GM21576 (cell line): ENCODE results near the gene MEDAG.

Experiments used
- ATAC-seq: cut with Tn5 transposase; IDR thresholded peaks from one replicate; pipeline ENCODE4 v1.9.1; 2021; ENCODE audit warnings: mild to moderate bottlenecking, moderate library complexity; ENCODE audit not compliant: unreplicated experiment

The MEDAG gene

DNA sequence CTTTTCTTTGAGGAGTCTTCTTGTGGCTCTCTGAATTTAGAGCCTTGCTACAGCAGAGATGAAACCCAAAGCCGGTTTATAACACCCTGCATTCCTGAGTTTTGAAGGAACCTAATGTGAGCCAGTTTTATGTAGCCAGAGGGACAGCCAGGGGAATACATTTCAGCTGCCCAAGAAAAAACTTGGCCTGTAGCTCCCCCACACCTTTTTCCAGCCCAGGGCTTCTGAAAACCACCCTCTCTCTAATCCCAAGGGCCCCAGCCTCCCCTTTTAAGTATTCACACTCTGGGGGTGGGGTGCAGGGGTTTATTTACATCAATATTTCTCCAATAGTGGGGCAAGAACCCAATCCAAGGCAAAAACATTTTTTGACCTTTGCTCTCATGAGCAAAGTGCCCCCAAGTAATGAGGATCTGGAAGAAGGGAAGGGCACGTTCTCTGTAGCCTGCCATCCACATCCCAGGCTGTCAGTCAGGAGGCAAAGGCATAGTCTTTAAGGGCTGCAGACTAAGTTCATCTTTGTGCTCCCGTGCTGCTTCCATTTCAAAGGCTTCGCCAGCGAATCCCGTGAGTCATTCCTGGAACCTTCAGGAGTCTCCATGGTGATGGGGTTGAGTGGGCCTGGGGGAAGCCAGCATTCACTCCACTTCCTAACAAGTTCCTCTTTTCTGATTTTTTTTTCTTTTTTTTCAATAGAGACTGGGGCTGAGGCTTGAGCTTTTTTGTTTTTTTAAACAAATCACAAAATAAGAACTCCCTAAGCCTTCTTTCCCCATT, 33.2 kb upstream of the MEDAG start:
- ATAC-seq: no peak

DNA sequence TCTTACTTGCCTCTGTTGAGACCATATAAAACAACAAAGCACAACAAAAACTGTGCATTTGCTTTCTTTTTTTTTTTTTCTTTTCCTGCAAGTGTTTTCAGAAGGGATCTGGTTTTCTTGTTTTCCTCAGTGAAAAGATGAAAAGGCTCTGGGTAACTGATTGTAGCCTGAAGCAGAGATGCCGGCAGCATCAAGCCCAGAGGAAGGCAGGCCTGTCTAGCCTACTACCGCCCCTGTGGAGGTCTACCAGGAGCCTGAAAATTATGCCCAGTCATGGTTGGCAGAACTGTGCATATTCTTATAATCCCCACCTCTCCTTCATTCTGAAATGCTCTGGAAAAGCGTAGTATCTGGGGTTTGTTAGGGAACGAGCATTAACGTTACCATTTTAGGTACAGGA, 32.6 kb upstream of the MEDAG start:
- no peak for ATAC-seq

DNA sequence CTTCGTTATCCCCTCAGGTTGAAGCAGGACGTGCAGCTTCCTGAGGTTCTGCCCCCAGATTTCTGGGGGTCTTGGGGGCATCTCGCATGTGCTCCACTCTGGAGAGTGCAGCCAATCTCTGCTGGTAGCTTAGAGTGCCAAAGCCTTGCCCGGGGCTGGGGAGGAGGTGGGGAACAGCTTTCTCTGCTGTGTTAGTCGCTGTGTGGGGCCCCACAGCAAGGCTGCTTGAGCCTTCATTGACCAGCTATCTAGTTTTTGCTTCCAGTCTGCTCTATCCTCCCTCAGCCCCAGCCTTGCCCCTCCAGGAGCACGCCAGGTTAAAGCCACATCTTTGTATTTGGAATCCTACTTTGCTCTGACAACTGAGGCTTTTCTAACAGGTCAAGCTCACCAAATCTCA, 32.0 kb upstream of the MEDAG start:
- ATAC-seq: no peak

DNA sequence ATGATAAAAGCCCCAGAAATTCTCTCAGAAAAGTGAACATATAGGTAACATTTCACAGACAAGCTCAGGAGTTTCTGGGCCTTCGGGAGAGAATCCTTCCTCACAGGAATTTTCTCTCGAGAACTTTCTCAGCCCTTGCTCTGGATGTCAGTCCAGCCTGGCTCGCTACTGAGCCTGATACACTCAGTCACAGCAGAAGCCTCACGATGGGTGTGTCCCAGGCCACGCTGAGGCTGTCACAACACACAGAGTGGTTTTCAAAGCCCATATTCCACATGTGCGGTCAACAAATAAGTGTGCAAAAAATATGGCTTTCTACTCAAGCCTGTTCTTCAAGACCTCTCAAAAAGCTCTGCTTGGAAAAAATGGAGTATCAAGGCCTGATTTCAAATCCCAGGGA, 31.5 kb upstream of the MEDAG start:
- ATAC-seq: no peak

DNA sequence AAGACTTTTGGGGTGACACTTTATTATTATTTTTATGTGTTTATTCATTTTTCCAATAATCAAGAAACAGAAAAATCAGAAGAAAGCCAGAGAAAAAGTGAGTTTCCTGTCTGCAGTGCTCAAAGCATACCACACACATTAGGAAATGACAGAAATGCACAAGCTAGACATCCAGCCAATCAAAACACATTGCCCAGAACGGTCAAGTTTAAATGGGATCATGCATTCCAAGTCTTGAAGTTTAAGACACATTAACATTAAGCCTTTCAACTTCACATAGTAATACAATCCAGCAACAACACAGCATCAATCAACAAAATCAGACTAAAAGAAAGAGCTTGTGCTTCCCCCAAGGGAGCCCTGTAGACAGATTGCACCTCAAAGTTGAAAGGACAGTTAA, 28.7 kb upstream of the MEDAG start:
- no peak for ATAC-seq

DNA sequence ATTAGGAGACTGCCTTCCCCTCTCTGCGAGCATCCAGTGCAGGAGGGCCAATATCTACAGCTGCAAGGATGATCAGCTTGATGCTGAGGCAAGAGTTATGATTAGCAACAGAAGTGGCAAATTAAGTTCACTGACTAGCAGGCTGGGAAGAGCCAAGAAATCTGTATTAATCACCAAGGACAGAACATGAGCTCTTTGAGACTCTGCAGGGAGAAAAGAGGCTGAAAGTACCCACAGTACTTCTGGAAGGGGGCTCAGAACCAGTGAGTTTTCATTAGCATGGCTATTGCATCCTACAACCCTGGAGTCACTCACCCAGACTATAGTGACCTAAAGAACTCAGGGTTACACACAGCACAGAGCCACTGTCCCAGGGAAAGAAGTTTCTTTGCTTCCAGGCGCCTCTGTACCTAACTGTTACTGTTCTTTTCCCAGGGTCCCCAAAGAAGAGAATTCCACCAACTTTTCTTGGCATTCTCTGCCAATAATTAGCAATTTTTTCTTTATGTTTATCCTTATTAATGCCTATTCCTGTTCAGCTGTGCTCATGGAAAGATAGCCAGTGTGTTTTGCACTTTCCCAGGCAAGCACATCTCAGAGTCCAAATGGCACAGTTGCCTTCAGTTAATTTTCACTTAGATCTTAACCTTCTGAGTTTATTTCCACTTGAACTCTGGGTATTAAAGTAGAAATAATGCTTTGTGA, 25.8 kb upstream of the MEDAG start:
- no peak for ATAC-seq

DNA sequence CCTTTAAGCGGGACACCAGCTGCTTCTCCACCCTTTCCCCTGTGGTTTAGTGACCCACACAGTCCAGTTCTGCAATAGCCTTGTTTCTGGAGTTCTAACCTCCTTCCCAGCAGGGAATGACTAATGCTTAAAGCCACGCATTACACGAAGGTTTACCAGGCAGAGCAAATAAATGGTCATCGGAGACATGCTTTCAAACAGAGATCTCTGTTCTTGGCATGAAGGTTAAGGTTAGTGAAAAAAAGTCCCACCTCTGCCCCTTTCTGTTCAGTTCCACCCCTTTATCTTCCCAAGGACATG, 25.3 kb upstream of the MEDAG start:
- ATAC-seq: no peak

DNA sequence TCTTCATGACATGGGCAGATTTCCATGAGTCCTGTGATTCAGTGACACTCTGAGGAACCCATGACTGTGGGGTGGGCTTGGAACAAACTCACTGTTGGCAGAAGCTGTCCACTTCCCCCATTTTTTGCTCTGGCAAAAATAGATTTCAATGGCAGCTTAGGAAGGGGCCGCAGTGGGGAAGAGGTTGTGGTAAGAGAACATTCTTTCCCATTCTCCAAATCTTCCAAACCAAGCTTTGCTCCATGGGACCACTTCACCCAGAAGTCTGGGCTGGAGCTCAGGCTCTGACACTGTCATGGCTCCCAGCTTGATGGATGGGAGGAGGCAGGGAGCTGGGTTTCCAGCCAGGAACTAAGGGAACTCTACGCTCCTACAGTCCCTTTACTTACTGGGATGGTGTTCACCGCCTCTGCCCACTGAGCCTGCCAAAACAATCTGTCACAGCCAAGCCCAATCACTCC, 24.9 kb upstream of the MEDAG start:
- no peak for ATAC-seq

DNA sequence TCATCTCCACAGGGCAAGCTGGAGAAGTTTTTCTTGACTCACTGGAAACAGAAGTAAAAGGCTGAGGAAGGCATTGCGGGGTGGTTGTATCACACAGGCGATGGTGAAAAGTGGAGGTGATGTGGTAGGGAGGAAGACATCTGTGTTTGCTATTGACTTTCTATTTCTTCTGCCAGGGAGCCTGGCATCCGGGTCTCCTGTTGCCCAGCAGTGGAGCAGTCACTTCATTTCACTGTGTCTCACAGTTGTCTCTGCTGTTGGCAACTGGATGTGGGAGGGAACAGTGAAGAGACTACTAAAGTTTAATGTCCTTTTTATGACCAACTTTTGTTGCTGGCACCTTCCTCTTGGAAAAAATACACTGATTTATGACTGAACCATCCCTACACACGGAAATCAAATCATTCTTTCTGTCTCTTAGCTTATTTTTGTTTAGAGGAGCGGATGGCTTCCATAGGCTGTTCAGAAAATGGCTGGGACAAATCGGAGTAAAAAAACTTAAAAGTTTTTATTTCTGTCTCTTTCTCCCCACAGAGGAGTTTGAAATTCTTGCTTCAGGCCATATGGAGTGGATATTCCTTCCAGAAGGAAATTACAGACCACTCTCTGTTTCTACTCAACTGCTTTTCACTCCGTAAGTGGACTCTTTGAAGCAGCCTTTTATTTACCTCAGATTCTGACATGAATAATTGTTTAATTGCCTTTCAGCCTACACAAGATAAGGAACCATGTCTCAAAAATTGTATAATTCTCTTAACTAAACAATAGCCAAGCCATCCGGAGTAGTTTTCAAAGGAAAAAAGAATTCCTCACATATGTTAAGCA, 23.8 kb upstream of the MEDAG start:
- ATAC-seq: no peak

DNA sequence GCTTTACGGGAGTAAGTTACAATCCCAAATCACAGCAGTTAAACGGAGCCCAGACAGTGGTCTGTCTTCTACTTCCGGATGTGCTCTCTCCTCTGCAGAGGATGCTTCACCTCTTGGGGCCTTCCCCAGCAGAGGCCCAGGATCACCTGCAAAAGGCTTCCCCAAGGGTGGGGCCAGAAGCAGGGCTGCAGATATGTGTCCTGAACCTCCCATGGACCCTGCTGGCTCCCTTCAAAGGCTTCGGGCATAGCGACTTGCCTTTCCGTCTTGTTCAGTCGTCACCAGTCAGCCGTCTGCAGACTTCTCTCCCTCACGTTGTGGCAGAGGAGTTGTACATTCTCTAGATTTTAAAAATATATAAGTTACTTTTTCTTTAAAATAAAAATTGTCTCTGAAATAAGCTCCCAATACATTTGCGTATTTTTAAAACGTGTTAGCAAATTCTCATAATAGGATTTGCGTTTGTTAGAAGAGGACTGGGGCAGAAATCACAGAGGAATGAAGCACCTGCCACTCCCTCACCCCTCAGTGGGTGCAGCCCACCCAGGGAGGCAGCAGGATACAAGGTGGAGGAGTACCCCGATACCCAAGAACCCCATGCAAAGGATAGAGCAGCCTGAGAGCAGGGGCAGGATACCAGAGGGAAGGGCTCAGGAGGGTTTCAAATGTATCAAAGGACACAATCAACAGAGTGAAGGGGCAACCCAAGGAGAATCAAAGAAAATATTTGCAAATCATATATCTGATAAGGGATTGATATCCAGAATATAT, 22.9 kb upstream of the MEDAG start:
- no peak for ATAC-seq

DNA sequence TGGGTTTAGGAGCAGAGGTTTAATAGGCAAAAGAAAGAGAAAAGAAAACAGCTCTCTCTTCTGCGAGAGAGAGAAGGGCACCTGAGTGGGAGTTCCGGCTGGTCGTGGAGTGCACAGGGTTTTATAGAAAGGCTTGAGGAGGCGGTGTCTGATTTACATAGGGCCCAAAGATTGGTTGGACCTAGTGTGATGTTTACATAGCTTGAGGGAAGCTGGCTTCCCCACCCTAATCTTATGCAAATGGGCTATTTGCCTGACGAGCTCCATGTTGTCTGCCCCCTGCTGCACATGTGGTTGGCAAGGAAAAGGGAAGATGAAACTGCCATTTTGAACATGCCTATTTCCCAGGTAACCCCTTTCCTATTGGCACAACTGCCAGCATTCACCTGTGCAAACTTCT, 21.5 kb upstream of the MEDAG start:
- no peak for ATAC-seq

DNA sequence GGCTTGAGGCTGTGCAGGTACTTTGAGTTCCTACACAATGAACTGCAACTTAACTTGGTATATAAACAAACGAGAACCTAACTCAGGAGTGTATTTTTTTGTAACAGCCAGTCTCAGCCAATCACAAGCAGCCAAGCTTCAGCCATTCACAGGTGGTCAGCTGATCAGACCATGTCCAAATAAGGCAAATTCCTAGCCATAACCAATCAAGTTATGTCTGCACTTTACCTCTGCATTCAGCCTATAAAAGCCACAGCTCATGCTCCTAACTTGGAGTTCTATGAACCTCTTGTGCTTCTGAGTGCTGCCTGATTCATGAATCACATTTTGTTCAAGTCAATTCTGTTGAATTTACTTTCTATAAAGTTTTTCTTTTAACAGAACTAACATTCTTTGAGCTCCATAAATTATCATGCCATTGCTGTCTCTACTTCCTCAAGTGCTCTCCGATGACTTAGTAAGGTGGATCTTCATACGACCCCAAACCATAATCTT, 16.8 kb upstream of the MEDAG start:
- ATAC-seq: no peak

DNA sequence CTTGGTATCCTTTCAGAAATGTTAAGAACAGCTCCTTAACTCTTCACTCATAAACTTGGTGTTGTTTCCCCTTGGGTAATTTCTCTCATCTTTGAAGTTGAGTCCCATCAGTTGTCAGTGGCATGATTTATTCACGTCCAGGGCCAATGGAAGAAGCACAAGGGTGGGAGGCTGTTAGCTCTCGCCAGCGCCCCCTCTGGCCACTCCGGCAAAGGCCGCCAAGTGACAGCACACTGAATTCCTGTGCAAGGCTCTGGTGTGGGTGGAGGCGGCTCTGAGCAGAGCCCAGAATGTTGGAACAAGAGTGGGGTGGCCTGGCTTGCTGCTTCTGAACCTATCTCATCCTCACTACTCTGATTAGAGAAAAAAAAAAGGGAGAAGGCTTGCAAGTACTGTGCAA, 13.1 kb upstream of the MEDAG start:
- ATAC-seq: no peak

DNA sequence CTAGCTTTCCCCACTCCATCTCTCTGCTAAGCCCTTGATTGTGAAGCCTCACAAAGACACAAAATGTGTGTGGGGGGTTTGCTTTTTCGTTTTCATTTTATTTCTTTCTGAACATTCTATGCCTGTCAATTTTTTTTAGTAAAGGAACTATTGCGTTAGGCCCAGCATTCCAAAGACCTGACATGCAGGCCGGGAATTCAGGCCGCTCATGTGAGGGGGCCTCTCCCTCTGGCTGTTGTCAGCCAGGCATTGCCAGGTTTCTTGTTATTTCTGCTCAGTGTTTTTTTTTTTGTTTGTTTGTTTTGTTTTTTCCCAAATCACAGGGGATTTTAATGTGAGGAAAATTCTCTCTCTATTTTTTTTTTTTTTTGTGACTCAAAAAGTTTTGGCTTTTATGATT, 10.3 kb upstream of the MEDAG start:
- ATAC-seq: no peak

DNA sequence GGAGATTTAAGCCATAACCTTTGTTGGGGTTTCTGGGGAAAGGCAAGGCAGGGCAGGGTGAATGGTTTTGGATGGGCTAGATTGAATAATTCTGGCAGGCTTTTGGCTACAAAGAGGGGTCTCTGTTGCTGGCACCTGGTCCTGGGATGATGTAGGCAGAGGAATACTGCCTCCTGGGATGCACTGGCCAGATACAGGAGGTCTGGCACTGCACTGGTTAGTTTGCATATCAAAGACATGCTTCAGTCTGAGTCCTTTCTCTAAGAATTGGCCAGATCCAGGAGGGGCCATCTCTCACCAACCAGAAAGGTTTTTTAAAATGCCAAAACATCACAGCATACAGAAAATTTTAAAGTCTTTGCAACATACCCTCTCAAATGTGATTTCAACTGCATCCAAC, 8.0 kb upstream of the MEDAG start:
- ATAC-seq: no peak

DNA sequence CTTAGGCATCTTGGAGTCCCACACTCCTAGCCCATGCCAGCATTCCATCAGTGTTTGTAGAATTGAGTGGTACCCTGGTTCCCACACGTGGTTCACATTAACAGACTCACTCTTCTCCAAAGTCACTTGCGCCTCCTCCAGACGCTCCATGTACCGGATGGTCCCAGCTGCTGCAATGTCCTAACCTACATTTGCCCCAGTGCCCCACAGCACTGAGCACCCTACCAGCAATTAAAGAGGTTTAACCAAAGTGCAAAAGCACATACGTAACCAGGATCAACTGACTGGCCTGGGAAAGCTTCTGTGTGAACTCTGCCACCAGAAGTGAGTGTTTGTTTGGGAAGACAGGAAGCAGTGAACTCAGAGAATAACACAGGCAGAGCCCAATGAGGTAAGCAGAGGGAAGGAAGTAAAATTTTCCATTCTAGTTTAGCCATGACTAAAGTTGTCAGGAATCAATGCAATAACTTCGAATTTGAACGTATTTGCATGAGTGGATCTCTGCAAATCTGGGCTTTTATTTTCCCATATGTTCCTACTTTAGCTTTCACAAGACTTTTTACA, 7.3 kb upstream of the MEDAG start:
- no peak for ATAC-seq

DNA sequence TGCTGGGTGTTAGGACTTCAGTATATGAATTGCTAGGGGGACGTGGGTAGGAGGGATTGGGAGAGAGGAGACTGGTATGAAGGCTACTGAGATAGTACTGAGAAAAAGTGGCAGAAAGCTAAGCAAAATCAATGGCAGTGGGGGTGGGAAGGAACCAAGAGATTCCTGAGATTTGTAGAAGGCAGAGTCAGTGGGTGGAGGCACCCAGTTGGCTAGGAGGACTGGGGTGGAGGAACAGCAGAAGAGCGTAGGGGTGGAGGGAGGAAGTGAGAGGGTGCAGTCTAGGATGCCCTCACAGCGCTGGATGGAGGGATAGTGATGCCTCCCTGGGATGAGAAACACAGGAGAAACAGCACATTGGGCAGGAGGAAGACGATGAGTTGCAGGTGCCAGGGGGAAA, 5.6 kb upstream of the MEDAG start:
- no peak for ATAC-seq

DNA sequence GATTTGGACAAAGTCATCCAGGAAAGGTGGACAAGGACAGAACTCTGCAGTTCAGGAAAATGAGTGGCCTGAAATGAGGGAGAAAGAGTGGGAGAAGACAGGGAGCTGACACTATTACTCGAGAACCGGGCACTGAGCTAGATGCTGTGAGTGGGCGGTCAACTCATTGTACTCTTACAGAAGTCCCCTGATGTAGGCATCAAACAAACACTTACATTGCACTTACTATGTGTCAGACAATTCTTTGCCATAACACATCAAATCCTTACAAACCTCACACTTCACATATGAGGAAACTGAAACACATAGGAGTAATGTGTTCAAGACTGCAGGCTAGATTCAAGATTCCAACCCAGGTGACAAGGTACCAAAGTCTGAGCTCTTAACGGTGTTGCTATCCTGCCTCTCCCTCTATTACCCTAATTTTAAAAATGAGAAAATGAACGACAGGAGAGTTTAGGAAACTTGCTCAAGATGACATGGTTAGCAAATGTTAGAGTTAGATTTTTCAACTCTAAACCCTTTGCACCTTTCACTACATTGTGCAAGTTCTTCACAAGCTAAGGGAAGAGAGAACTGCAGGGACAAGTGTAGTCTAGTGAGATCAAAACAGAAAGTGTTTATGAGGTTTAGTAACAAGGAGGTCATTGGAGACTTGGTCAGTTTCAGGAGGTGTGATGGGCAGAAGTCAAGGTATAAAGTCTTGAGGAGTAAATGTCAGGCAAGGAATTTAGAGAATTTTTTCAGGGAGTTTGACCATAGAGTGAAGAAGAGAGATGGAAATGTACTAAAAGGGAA, 4.9 kb upstream of the MEDAG start:
- no peak for ATAC-seq

DNA sequence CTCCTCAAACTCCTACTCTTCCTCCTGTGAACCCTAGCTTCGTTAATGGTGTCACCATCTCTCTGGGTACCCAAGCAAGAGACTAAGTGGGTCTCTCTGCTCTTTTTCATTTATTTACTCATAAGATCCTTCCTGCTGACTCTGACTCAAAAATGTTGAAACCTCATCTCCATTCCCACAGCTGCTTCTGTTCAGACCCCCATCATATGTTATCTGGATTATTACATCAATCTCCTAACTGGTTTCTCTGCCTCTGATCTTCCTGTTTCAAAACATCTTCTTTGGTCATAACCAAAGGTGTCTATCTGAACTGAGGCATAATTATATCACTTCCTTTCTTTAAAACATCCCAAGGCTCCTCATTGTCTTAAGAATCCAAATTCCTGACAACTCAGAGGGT, 2.0 kb upstream of the MEDAG start:
- ATAC-seq: no peak
